Suprapubic skin (tissue), 4 donors: ENCODE measurements around the gene RPL35. TPM values are rescaled to one million over a fixed set of nuclear protein-coding genes. Genes with fewer than 3 reads are reported as not detected.

ENCODE experiments used
- DNase-seq, 2 donors: peaks; one replicate each; pipeline ENCODE4 v3.0.0-alpha.2; 2019; ENCODE audit warnings: low spot score in 2 of 2
- H3K27ac ChIP-seq: fragments of 200-600 bp; sonication (generic); one replicate; pipeline ENCODE4 v1.5.1; 2019
- H3K27me3 ChIP-seq: fragments of 200-600 bp; sonication (generic); one replicate; pipeline ENCODE4 v1.5.1; 2019
- H3K36me3 ChIP-seq: fragments of 200-600 bp; sonication (generic); one replicate; pipeline ENCODE4 v1.5.1; 2019
- H3K4me1 ChIP-seq: fragments of 200-600 bp; sonication (generic); one replicate; pipeline ENCODE4 v1.5.1; 2019
- H3K4me3 ChIP-seq: fragments of 200-600 bp; sonication (generic); one replicate; pipeline ENCODE4 v1.5.1; 2019; ENCODE audit warnings: mild to moderate bottlenecking
- H3K9me3 ChIP-seq: fragments of 200-600 bp; sonication (generic); one replicate; pipeline ENCODE4 v1.5.1; 2019
- EP300 ChIP-seq: sonication (generic); formaldehyde crosslinking; IDR thresholded peaks from one replicate; pipeline ENCODE4 v1.6.1; 2017; ENCODE audit warnings: antibody characterized with exemption
- POLR2A ChIP-seq, 2 donors: fragments of 450-650 bp; IDR thresholded peaks; one replicate each; pipeline ENCODE4 v1.6.1; 2017; ENCODE audit warnings: antibody characterized with exemption in 2 of 2, mild to moderate bottlenecking in 2 of 2, moderate library complexity in 2 of 2
- POLR2AphosphoS5 ChIP-seq, 3 donors: sonication (generic); formaldehyde crosslinking; IDR thresholded peaks; one replicate each; pipeline ENCODE4 v1.6.1; 2017; ENCODE audit warnings: antibody characterized with exemption in 3 of 3
- WGBS: methylation state at CpG from one replicate; pipeline ENCODE4 v1.1.5; 2018; 5-methylcytosine and 5-hydroxymethylcytosine counted together
- total RNA-seq, 4 donors: library from RNA; depleted of rRNA; stranded (reverse); fragments of >200 nt; gene quantifications; one replicate each; pipeline ENCODE4 v1.1.0, GENCODE V29; 2016
- TF ChIP-seq, protein P1 (sequence below), 2 donors: fragments of 200-600 bp in 1 of 2; fragments of 450-650 bp in 1 of 2; sonication (generic) in 1 of 2; IDR thresholded peaks; one replicate each; pipeline ENCODE4 v1.5.1; 2016 to 2019; ENCODE audit warnings: antibody characterized with exemption in 2 of 2, mild to moderate bottlenecking in 1 of 2, moderate library complexity in 1 of 2

Gene RPL35
- total RNA-seq, 4 donors from 2014 or later: 1,001 to 2,050 (median 1,799) TPM

GRCh38 chr9:124809211-124809610 lies 52.5 kb downstream of the RPL35 start:
- DNase-seq: no peak
- 89% methylated on average over 6 of the region's 6 CpGs for WGBS
- Histone ChIP-seq H3K9me3 (no peaks in the 10 kb centered on the region), H3K36me3 (peaks cover 13% of the 10 kb centered on the region), H3K27ac (no peak overlapping the region), H3K4me3 (no peak overlapping the region), H3K27me3 (no peaks in the 10 kb centered on the region), H3K4me1 (peaks cover 29% of the 10 kb centered on the region)
- no peak for TF ChIP-seq POLR2A (IDR thresholded peaks at IDR 0.05)
- TF ChIP-seq POLR2AphosphoS5 (IDR thresholded peaks at IDR 0.05): no peak
- TF ChIP-seq, protein P1, sequence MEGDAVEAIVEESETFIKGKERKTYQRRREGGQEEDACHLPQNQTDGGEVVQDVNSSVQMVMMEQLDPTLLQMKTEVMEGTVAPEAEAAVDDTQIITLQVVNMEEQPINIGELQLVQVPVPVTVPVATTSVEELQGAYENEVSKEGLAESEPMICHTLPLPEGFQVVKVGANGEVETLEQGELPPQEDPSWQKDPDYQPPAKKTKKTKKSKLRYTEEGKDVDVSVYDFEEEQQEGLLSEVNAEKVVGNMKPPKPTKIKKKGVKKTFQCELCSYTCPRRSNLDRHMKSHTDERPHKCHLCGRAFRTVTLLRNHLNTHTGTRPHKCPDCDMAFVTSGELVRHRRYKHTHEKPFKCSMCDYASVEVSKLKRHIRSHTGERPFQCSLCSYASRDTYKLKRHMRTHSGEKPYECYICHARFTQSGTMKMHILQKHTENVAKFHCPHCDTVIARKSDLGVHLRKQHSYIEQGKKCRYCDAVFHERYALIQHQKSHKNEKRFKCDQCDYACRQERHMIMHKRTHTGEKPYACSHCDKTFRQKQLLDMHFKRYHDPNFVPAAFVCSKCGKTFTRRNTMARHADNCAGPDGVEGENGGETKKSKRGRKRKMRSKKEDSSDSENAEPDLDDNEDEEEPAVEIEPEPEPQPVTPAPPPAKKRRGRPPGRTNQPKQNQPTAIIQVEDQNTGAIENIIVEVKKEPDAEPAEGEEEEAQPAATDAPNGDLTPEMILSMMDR (IDR thresholded peaks at IDR 0.05): no peak
- no peak for TF ChIP-seq EP300

DNA sequence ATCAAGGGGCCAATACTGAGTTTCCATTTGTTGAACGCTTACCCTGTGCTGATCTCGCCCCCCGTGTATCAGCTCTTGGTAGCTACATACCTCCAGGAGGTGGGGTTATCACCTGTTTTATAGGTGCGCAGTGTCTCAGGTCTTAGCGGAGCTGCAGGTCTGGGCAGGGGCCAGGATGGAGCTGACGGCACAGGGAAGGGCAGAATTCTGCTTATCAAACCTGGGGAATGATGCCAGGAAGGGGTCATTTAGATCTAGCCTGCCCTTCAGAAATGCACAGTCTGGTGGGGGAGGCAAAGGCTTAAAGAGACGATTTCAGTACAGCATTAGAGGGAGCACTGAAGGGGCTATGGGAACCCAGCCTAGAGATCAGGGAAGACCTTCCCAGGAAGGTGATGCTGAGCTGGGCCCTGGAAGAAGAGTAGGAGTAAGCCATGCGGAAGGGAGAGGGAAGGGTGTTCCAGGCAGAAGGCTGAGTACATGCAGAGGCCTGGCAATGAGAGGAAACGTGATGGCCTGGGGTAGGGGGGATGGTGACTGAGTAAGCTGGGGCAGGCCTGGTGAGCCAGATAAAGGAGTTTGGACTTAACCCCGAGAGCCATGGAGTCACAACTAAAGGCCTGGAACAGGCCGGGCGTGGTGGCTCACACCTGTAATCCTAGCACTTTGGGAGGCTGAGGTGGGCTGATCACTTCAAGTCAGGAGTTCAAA lies 53.4 kb downstream of the RPL35 start:
- no peak overlapping the region for H3K4me3 ChIP-seq
- TF ChIP-seq POLR2AphosphoS5 (IDR thresholded peaks at IDR 0.05) (no peak), EP300 (no peak), POLR2A (IDR thresholded peaks at IDR 0.05) (no peak)
- TF ChIP-seq, protein P1 (IDR thresholded peaks at IDR 0.05): no peak
- no peaks in the 10 kb centered on the region for H3K27me3 ChIP-seq
- H3K27ac ChIP-seq: no peak overlapping the region
- DNase-seq: no peak
- peaks cover 21% of the 10 kb centered on the region for H3K4me1 ChIP-seq
- 77% methylated on average over 12 of the region's 12 CpGs for WGBS
- H3K9me3 ChIP-seq: no peaks in the 10 kb centered on the region
- peaks cover 20% of the 10 kb centered on the region for H3K36me3 ChIP-seq

Other genes with a start within 250 kb of the RPL35 start
- 10 to 100 TPM in 1 of 4 donors, 1 to 10 TPM in 3; 6.5 to 10.1 (median 6.8) TPM for gene NR6A1, start 90.6 kb downstream of the RPL35 start, total RNA-seq
- 10 to 100 TPM; 14.6 to 36.8 (median 18.9) TPM for gene OLFML2A, start 84.8 kb downstream of the RPL35 start, total RNA-seq
- not detected for gene WDR38, start 8.5 kb downstream of the RPL35 start, total RNA-seq
- gene ARPC5L, start 173 bp upstream of the RPL35 start, total RNA-seq: 10 to 100 TPM; 16.9 to 52.4 (median 33.0) TPM
- 10 to 100 TPM; 20.2 to 47.5 (median 24.5) TPM for gene GOLGA1, start 79.1 kb upstream of the RPL35 start, total RNA-seq